Measurements from ENCODE around the gene NECAB2.

NECAB2 gene

GRCh38 chr16:83967091-83967490 lies 953 bp upstream of the NECAB2 start:
- DNase-seq (ENCODE audit: low read depth in 2 of 2) = no peak

DNA sequence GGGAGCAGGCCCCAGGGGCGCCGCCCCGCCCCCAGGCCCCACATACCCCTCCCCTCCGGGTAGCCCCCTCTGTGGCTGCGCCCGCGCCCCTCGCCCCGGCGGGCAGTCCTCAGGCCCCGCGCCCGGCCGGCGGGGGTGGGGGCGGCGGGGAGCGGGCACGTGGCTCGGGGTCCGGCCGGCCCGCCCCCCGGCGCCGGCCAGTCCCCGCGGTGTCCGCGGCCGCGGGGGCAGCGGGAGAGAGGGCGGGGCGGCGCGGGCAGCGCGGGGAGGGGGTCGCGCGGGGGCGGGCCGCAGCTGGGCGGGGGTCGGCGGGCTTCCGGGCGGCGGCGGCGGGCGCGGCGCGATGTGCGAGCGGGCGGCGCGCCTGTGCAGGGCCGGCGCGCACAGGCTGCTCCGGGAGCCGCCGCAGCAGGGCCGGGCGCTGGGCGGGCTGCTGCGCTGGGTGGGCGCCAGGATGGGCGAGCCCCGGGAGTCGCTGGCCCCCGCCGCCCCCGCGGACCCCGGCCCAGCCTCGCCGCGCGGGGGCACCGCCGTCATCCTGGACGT lies 335 bp downstream of the NECAB2 start:
- no peak for DNase-seq (ENCODE audit: low read depth in 2 of 2)

GRCh38 chr16:83968891-83969649 lies 1.0 kb downstream of the NECAB2 start:
- no peak for DNase-seq (ENCODE audit: low read depth in 2 of 2)

DNA sequence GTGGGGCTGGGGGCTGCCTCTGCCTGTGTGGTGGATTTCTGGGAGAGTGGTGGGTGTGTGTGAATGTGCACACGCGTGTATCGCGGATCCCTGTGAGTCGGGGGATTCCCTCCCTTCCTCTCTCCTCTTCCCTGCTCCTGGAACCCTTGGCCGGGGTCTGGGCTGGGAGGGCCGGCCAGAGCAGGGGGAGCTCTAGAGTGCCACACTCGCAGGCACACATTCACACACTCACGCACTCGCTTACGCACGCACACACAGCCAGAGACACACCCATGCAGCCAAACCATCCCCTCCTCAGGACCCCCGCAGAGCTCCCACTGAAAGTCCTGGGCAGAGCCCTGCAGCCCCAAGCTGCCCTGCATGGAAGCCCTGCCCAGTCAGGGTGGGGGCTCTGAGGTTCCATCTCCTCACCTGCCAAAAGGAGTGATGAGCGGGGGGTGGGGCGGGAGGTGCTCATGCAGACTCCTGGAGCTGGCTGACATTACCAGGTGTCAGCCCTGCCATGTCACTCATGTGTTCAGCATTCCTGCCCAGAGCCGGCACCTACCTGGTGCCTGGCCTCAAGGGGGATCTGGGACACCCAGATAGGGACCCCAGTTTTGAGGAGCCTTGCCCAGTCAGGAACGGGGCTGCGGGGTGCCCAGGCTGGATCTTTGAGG lies 1.9 kb downstream of the NECAB2 start:
- no peak for DNase-seq (ENCODE audit: low read depth in 2 of 2)

GRCh38 chr16:83970430-83970815 lies 2.4 kb downstream of the NECAB2 start:
- no peak for DNase-seq (ENCODE audit: low read depth in 2 of 2)

DNA sequence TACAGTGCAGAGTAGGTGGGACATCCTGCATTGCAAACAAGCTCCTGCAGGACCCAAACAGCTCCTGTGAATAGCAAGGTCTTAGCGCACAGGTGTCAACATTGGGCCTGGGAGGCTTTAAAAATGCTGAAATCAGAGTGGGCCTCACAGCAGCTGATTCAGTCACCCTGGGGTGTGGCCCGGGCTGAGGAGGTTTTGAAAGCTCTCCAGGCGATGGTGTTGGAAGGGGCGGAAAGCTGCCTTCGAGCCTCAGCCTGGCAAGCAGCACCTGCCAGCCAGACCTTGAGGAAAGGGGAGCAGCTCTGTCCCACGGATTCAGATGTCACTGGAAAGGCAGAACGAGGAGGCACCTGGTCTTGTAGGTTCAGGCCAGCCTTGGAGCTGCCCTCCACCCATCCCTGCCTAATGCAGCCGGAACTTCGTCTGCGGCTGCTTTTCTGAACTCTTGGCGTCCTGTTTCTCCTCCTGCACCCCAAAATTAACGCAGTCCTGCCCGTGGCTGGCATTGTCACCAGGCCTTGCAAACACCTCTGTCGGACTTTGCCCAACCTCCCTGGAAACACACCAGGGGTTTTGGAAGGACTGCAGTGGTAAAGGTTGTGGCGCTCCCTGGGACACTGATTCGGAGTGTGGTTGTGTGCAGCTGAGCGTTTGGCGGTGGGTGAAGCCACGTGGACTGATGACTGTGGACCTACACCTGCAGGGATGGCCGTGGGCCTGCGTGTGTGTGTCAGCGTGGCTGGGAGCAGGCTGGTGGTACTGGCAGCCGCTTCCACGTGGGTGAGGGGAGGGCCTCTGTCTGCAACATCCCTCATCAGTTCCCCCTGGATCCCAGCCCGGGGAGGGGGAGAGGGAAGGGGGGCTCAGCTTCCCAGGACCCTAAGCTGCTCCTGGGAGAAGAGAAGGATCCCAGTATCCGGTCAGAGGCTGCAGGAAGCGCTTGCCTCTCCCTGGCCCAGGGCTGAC lies 3.4 kb downstream of the NECAB2 start:
- DNase-seq (ENCODE audit: low read depth in 2 of 2) = no peak

GRCh38 chr16:83972256-83973008 lies 4.4 kb downstream of the NECAB2 start:
- no peak for DNase-seq (ENCODE audit: low read depth in 2 of 2)

- no peak for DNase-seq (ENCODE audit: low read depth in 2 of 2)
These were observed 5.0 kb downstream of the NECAB2 start for GRCh38 chr16:83973077-83973476.

- DNase-seq (ENCODE audit: low read depth in 2 of 2) = no peak
These were observed 5.7 kb downstream of the NECAB2 start for GRCh38 chr16:83973581-83974385.

- no peak for DNase-seq (ENCODE audit: low read depth in 2 of 2)
These were observed 6.4 kb downstream of the NECAB2 start for GRCh38 chr16:83974475-83974874.

DNA sequence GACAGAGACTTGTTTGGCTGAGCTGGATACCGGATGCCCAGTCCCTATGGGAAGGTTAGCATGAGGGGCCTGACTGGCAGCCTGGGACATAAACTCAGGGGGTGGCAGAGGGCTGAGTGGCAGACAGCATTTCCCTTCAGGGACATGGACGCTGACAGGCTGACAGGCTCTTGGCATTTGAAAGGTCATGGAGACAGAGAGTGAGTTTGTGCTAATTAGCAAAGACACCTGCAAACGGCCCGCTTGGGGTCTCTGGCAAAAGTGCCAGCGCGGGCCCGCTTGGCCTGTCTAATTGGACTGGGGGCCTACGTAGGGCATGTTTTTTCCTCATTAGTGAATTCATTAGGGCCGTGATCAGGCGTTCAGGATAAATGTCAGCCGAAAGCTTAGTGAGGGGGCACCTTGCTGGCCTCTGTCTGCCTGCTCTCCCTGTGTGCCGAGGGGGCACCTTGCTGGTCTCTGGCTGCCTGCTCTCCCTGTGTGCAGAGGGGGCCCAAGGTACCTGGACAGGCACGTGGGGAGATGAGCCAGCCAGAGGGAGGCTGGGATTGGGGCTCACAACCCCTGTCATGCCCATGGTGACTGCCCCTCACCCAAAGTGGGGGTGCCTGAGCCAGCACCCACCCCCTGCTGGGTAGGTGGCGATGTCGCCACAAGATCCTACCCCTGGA lies 7.7 kb downstream of the NECAB2 start:
- DNase-seq (ENCODE audit: low read depth in 2 of 2) = no peak

- no peak for DNase-seq (ENCODE audit: low read depth in 2 of 2)
These were observed 9.2 kb downstream of the NECAB2 start for GRCh38 chr16:83977056-83977815.

- no peak for DNase-seq (ENCODE audit: low read depth in 2 of 2)
These were observed 10.4 kb downstream of the NECAB2 start for GRCh38 chr16:83978401-83978904.

DNA sequence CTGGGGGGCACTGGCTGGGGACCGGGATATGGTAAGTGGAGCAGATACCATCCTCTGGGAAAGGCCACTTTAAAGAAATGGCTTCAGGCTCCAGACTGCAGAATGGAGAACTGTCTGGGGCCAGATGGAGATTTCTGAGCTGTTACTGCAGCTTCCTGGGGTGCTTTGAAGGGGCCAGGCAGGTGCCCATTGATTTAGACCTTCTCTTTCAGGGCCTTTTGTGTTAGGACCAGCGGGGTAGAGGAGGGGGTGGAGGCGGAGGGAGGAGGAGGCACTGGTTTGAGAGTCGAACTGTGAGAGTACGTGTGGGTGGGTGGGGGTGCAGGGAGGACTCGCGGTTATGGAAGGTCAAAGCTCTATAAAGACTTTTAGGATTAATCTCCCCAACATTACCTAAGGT lies 11.4 kb downstream of the NECAB2 start:
- no peak for DNase-seq (ENCODE audit: low read depth in 2 of 2)

GRCh38 chr16:83980794-83981193 lies 12.8 kb downstream of the NECAB2 start:
- no peak for DNase-seq (ENCODE audit: low read depth in 2 of 2)

DNA sequence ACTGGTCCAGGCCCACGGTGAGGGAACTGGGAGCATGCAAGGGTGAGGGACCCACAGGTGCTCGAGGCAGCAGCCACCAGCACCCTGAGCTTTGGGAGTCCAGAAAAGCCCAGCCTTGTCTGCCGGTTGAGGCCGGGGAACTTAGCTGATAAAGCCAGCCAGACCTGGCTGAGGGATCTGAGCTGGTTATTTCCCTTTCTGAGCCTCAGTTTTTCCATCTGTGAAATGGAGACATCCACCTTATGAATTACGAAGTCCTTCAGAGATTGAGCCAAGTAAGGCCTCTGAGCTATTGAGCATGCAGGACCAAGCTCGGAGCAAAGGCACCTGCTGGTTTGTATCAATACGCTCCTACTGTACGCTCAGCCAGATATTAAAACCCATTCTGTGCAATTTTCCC lies 13.8 kb downstream of the NECAB2 start:
- no peak for DNase-seq (ENCODE audit: low read depth in 2 of 2)

GRCh38 chr16:83983491-83983890 lies 15.4 kb downstream of the NECAB2 start:
- DNase-seq (ENCODE audit: low read depth in 2 of 2) = no peak

GRCh38 chr16:83989300-83989699 lies 21.3 kb downstream of the NECAB2 start:
- DNase-seq (ENCODE audit: low read depth in 2 of 2) = no peak

DNA sequence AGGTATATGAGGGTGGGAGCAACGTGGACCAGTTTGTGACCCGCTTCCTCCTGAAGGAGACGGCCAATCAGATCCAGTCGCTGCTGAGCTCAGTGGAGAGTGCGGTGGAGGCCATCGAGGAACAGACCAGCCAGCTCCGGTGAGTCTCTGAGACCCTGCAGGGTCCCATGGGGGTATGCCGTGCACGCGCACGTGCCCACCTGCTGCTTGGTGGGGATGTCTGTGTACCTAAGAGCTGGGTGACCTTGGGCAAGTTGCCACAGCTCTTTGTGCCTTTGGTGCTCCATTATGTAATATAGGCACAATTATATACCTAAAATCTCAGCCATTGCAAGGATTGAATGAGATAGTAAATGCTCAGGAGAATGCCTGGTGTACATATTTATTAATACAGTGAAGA lies 22.4 kb downstream of the NECAB2 start:
- DNase-seq (ENCODE audit: low read depth in 2 of 2) = no peak
